Stimulated activated naive B cell treated with anti-CD40 and anti-IgM and Interleukin-4, amounts not matched to agents 10 μg/mL and 1 μg/mL and 100 μg/mL, for 72 hours (primary cell): ENCODE measurements around the gene RBSN.
"Not testable (repeated sequence)": the region's sequence is repeated elsewhere in the genome, so short reads cannot be mapped to it uniquely, and the experiment has no call there.

Experiments
- ATAC-seq, 2 donors: fragments of 150-1000 bp; cut with Tn5 transposase; replicated peaks; 2 replicates each; pipeline ENCODE4 v1.10.0; 2021; ENCODE audit warnings: moderate library complexity in 1 of 2
- DNase-seq: peaks from one replicate; pipeline ENCODE4 v3.0.0; 2021
- H3K27ac Mint-ChIP-seq: one replicate; pipeline ENCODE4 v1.8.0; 2022; ENCODE audit warnings: mild to moderate bottlenecking, mixed read lengths
- H3K27me3 Mint-ChIP-seq, 2 donors: one replicate each; pipeline ENCODE4 v1.8.0; 2022; ENCODE audit warnings: mixed read lengths in 2 of 2
- H3K36me3 Mint-ChIP-seq, 2 donors: one replicate each; pipeline ENCODE4 v1.8.0; 2022; ENCODE audit warnings: mixed read lengths in 2 of 2, mild to moderate bottlenecking in 1 of 2
- H3K4me1 Mint-ChIP-seq, 2 donors: one replicate each; pipeline ENCODE4 v1.8.0; 2022; ENCODE audit warnings: mixed read lengths in 2 of 2, mild to moderate bottlenecking in 1 of 2
- H3K4me3 Mint-ChIP-seq, 2 donors: one replicate each; pipeline ENCODE4 v1.8.0; 2022; ENCODE audit warnings: mild to moderate bottlenecking in 2 of 2, mixed read lengths in 2 of 2, moderate library complexity in 1 of 2
- H3K9me3 Mint-ChIP-seq, 2 donors: one replicate each; pipeline ENCODE4 v1.8.0; 2022; ENCODE audit warnings: mixed read lengths in 2 of 2, mild to moderate bottlenecking in 1 of 2

RBSN gene

DNA sequence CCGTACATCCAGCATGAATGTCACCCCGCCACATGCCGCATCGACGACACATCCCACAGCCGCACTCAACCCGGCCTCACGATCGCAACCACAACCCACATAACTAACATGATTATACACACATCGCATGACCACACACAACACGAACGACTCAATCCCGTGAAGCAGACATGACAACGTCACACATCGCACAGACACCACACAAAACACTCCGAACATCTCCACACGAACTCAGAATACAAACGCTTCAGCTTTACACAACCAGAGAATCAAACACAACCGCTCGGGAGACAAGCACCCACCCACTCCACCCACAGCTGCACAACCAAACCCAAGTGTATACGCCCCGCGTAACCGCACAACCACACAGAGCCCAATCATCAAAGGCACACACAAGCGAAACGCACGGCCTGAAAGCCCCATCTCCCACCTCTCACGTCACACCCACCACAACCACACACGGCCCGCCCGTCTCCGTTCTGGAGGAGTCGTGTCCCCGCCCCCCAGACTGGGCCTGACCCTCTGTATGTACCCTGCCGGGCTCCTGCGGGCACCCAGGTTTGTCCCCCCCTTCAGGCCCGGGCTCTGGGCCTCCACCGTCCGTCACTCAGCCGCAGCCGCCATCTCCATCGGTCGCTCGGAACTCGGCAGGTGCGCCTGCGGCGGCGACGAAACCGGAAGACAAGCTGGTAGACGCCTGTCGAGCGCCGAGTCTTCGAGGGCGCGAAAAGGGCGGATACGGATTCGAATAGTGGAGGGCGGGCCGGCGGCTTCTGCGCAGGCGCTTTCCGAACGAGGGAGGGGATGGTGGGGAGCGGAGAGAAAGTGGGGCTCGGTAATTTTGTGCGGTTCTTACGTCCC lies at the start of gene RBSN:
RBSN (minus strand) TSS at position 646 of the 861 bp plus-strand sequence. CDS start 3,028 bp downstream, outside the sequence.
- H3K27me3 Mint-ChIP-seq: peaks cover 17 to 24% of the 10 kb centered on the region in 2 donors
- peaks cover 11 to 24% of the 10 kb centered on the region in 2 donors for H3K4me1 Mint-ChIP-seq
- peak within 1 kb of the TSS; percentile 94 to 96 for H3K4me3 Mint-ChIP-seq
- peak within 1 kb of the TSS; percentile 95 for H3K27ac Mint-ChIP-seq
- DNase-seq (peak; percentile 97), ATAC-seq (peak; percentile 83 to 84)
- H3K9me3 Mint-ChIP-seq: no peaks in the 10 kb centered on the region
- peaks cover 6 to 26% of the 10 kb centered on the region in 2 donors for H3K36me3 Mint-ChIP-seq

GRCh38 chr3:15148614-15149013 lies 49.7 kb upstream of the RBSN start:
- Mint-ChIP-seq H3K27ac (no peak overlapping the region), H3K27me3 (peaks cover 29 to 35% of the 10 kb centered on the region in 2 donors), H3K4me1 (no peaks in the 10 kb centered on the region), H3K4me3 (no peak overlapping the region), H3K9me3 (no peaks in the 10 kb centered on the region), H3K36me3 (no peaks in the 10 kb centered on the region)
- ATAC-seq (no peak), DNase-seq (no peak)

GRCh38 chr3:15136885-15137284 lies 37.9 kb upstream of the RBSN start:
- not testable (repeated sequence) for H3K27ac Mint-ChIP-seq, H3K9me3 Mint-ChIP-seq, H3K36me3 Mint-ChIP-seq, DNase-seq, ATAC-seq, H3K4me1 Mint-ChIP-seq, H3K4me3 Mint-ChIP-seq
- peaks cover 17 to 42% of the 10 kb centered on the region in 2 donors for H3K27me3 Mint-ChIP-seq

DNA sequence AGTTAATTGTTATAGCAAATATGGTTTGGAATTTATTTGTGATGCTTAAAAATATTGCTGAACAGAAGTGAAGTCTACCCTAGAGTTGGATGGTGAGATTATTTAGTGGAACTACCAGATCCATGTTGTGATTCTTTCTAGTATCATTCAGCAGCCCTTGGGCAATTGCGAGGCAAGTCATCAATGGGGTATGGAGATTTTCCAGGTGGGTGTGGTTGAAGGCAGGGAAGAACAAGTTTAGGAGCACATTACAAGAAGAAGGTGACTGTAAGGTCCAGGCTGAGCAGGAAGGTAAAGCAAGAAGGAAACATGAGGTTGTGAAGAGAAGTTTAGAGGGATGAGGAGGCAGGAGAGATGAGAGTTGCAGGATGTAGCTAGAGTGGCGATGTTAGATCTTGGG lies 36.0 kb upstream of the RBSN start:
- H3K9me3 Mint-ChIP-seq, H3K27ac Mint-ChIP-seq, H3K4me3 Mint-ChIP-seq, H3K36me3 Mint-ChIP-seq, DNase-seq, H3K4me1 Mint-ChIP-seq, ATAC-seq: not testable (repeated sequence)
- H3K27me3 Mint-ChIP-seq: peaks cover 11 to 32% of the 10 kb centered on the region in 2 donors

- ATAC-seq, H3K27ac Mint-ChIP-seq, H3K36me3 Mint-ChIP-seq, DNase-seq, H3K4me3 Mint-ChIP-seq, H3K4me1 Mint-ChIP-seq, H3K9me3 Mint-ChIP-seq: not testable (repeated sequence)
- H3K27me3 Mint-ChIP-seq: peaks cover 14 to 35% of the 10 kb centered on the region in 2 donors
Observed at GRCh38 chr3:15128403-15128802, 29.5 kb upstream of the RBSN start.

DNA sequence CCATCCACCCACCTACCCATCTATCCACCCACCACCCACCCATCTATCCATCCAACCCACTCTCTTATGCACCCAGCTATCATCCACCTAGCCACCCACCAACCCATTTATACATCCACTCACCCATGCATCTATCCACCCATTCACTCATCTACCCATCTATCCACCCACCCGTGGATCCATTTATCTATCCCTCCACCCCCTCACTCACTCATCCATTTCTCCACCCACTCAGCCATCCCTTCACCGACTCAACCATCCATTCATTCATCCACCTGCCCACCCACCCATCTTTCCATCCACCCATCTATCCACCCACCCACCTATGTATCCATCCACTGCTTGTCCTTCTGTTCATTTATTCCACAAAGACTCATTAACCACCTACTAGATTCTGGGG lies 28.0 kb upstream of the RBSN start:
- not testable (repeated sequence) for H3K36me3 Mint-ChIP-seq, ATAC-seq, H3K4me1 Mint-ChIP-seq, H3K27ac Mint-ChIP-seq, H3K9me3 Mint-ChIP-seq, H3K4me3 Mint-ChIP-seq, DNase-seq
- peaks cover 14 to 33% of the 10 kb centered on the region in 2 donors for H3K27me3 Mint-ChIP-seq

- no peak for ATAC-seq
- H3K4me3 Mint-ChIP-seq: no peak overlapping the region
- H3K27ac Mint-ChIP-seq: no peak overlapping the region
- peaks cover 1 to 3% of the 10 kb centered on the region in 2 donors for H3K9me3 Mint-ChIP-seq
- H3K4me1 Mint-ChIP-seq: peaks cover 3 to 10% of the 10 kb centered on the region in 2 donors
- H3K27me3 Mint-ChIP-seq: peaks cover 29 to 38% of the 10 kb centered on the region in 2 donors
- no peak for DNase-seq
- H3K36me3 Mint-ChIP-seq: peaks cover 0 to 2% of the 10 kb centered on the region in 2 donors
Observed at GRCh38 chr3:15122398-15122797, 23.4 kb upstream of the RBSN start.

DNA sequence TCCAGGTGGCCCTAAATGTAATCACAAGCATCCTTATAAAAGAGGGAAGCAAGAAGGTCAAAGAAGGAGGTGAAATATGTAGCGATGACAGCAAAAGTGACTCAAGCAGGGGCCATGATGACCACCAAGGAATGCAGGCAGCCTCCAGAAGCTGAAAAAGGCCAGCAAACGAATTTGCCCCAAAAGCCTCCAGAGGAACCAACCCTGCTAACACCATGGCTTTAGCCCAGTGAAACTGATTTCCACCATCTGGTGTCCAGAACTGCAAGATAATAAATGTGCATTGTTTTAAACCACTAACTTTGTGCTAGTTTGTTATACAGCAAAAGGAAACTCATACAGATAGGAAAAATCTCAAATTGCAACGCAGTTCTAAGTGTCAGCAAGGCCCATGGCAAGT lies 23.0 kb upstream of the RBSN start:
- Mint-ChIP-seq H3K27me3 (peaks cover 28 to 34% of the 10 kb centered on the region in 2 donors), H3K36me3 (peaks cover 0 to 2% of the 10 kb centered on the region in 2 donors), H3K27ac (no peak overlapping the region), H3K4me1 (peaks cover 3 to 10% of the 10 kb centered on the region in 2 donors), H3K9me3 (peaks cover 1 to 3% of the 10 kb centered on the region in 2 donors), H3K4me3 (no peak overlapping the region)
- no peak for ATAC-seq
- DNase-seq: no peak

GRCh38 chr3:15120986-15121385 lies 22.0 kb upstream of the RBSN start:
- H3K4me1 Mint-ChIP-seq: peaks cover 3 to 10% of the 10 kb centered on the region in 2 donors
- no peak for ATAC-seq

GRCh38 chr3:15117011-15117410 lies 18.1 kb upstream of the RBSN start:
- ATAC-seq (no peak), DNase-seq (no peak)
- H3K36me3 Mint-ChIP-seq: no peaks in the 10 kb centered on the region
- no peaks in the 10 kb centered on the region for H3K9me3 Mint-ChIP-seq
- H3K27ac Mint-ChIP-seq: no peak overlapping the region
- peaks cover 15 to 16% of the 10 kb centered on the region in 2 donors for H3K27me3 Mint-ChIP-seq
- H3K4me3 Mint-ChIP-seq: no peak overlapping the region
- H3K4me1 Mint-ChIP-seq: peaks cover 2 to 6% of the 10 kb centered on the region in 2 donors

More at GRCh38 chr3:15120986-15121385, 22.0 kb upstream of the RBSN start:
- Mint-ChIP-seq H3K36me3 (peaks cover 0 to 2% of the 10 kb centered on the region in 2 donors), H3K4me3 (no peak overlapping the region), H3K27ac (no peak overlapping the region), H3K9me3 (peaks cover 1 to 3% of the 10 kb centered on the region in 2 donors), H3K27me3 (peaks cover 24 to 31% of the 10 kb centered on the region in 2 donors)
- no peak for DNase-seq

- ATAC-seq (no peak), DNase-seq (no peak)
- no peaks in the 10 kb centered on the region for H3K36me3 Mint-ChIP-seq
- no peaks in the 10 kb centered on the region for H3K9me3 Mint-ChIP-seq
- no peak overlapping the region for H3K4me3 Mint-ChIP-seq
- peaks cover 15 to 16% of the 10 kb centered on the region in 2 donors for H3K27me3 Mint-ChIP-seq
- H3K4me1 Mint-ChIP-seq: peaks cover 2 to 6% of the 10 kb centered on the region in 2 donors
- H3K27ac Mint-ChIP-seq: no peak overlapping the region
Observed at GRCh38 chr3:15116032-15116669, 17.2 kb upstream of the RBSN start.

DNA sequence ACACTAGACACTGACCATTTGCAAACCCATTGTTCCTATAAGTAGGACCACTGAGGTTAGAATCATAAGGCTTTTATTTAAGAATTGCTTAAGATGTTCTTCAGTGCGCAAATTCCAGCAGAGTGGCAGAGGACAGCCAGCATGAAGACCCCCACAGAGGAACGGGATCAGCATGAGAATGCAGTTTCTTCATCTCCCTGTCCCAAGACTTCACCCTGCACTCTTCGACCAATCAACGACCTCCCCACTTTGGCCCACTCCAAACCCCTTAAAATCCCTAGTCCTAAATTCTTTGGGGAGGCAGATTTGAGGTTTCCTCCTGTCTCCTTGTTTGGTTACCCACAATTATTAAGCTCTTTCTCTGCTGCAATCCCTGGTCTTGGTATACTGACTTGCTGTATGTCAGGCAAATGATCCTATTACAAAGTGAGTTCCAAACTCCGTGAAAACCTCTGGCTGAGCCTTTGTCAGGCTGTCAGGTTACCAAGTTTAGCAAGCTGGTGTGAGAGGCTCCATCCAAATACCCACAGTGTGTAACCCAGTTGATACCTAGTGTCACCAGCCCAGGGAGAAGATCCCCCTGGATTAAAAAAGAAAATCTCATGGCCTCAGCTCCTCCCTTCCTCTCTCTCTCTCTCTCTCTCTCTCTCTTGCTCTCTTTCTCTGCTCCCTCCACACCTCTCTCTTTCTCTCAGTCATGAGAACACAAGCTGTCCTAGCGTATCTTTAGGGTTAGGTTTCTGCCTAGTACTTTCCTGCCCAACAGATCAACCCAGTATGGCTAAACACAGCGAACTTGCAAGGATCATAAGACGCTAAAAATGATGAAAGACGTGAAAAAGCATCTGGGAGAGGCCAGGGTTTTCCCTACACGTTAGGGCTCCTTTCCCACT lies 15.8 kb upstream of the RBSN start:
- Mint-ChIP-seq H3K27me3 (peaks cover 11 to 13% of the 10 kb centered on the region in 2 donors), H3K4me3 (no peak overlapping the region), H3K4me1 (peaks cover 2 to 6% of the 10 kb centered on the region in 2 donors), H3K27ac (no peak overlapping the region), H3K9me3 (no peaks in the 10 kb centered on the region), H3K36me3 (no peaks in the 10 kb centered on the region)
- ATAC-seq: no peak
- DNase-seq: no peak

DNA sequence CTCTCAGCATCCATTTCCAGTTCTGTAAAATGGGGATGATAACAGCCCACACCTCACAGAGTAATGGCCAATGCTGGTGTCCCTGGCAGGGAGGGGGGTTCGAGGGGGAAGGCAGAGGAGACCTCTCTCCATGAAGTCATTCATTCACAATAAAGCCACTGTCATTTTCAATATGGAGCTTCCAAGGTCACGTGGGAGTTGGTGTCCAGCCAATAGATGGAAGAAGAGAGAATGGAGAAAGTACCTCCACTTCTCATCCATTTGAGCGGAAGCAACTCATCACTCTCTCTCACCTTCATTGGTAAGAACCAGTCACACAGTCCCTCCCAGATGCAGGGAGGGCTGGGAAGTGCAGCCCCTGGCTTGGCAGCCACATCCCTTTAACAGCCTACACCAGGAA lies 14.9 kb upstream of the RBSN start:
- Mint-ChIP-seq H3K27me3 (peaks cover 12 to 19% of the 10 kb centered on the region in 2 donors), H3K36me3 (no peaks in the 10 kb centered on the region), H3K27ac (no peak overlapping the region), H3K9me3 (no peaks in the 10 kb centered on the region), H3K4me1 (peaks cover 2 to 6% of the 10 kb centered on the region in 2 donors), H3K4me3 (no peak overlapping the region)
- DNase-seq (no peak), ATAC-seq (no peak)

GRCh38 chr3:15113471-15113870 lies 14.5 kb upstream of the RBSN start:
- no peak for ATAC-seq
- H3K36me3 Mint-ChIP-seq: no peaks in the 10 kb centered on the region
- no peak for DNase-seq

More at GRCh38 chr3:15113471-15113870, 14.5 kb upstream of the RBSN start:
- H3K4me1 Mint-ChIP-seq: peaks cover 0 to 6% of the 10 kb centered on the region in 2 donors
- no peaks in the 10 kb centered on the region for H3K9me3 Mint-ChIP-seq
- no peak overlapping the region for H3K27ac Mint-ChIP-seq
- H3K27me3 Mint-ChIP-seq: peaks cover 13 to 19% of the 10 kb centered on the region in 2 donors
- H3K4me3 Mint-ChIP-seq: no peak overlapping the region
